Right lobe of liver (tissue), 6 donors: Measurements from ENCODE around the gene DNAJC25. TPM values are rescaled to one million over a fixed set of nuclear protein-coding genes. Genes with fewer than 3 reads are reported as not detected.

ENCODE experiments used
- ATAC-seq, 4 donors: fragments of 200-7000 bp; cut with Tn5 transposase; one replicate each; pipeline ENCODE4 v1.9.1; 2020; ENCODE audit warnings: mild to moderate bottlenecking in 4 of 4, moderate library complexity in 4 of 4
- DNase-seq, 3 donors: peaks; one replicate each; pipeline ENCODE4 v3.0.0-alpha.2; 2020
- H3K27ac ChIP-seq, 3 donors: fragments of 200-600 bp; one replicate each; pipeline ENCODE4 v1.8.0; 2022
- H3K27me3 ChIP-seq, 2 donors: fragments of 200-600 bp; one replicate each; pipeline ENCODE4 v1.8.0; 2022
- H3K36me3 ChIP-seq, 4 donors: fragments of 200-600 bp; sonication (generic) in 1 of 4; one replicate each; pipeline versions ENCODE4 v1.5.1 to v1.8.0; 2017 to 2022; ENCODE audit warnings: control low read depth in 1 of 4
- H3K4me1 ChIP-seq, 4 donors: fragments of 200-600 bp; sonication (generic) in 1 of 4; one replicate each; pipeline versions ENCODE4 v1.5.1 to v1.8.0; 2017 to 2022; ENCODE audit warnings: control low read depth in 1 of 4
- H3K4me3 ChIP-seq, 3 donors: fragments of 200-600 bp; one replicate each; pipeline ENCODE4 v1.8.0; 2022
- H3K9me3 ChIP-seq, 4 donors: fragments of 200-600 bp; sonication (generic) in 1 of 4; one replicate each; pipeline versions ENCODE4 v1.5.1 to v1.8.0; 2017 to 2022; ENCODE audit warnings: control low read depth in 1 of 4
- CTCF ChIP-seq, 4 donors: fragments of 200-600 bp in 3 of 4; fragments of 450-650 bp in 1 of 4; IDR thresholded peaks; one replicate each; pipeline versions ENCODE4 v1.5.1 to v1.8.0; 2016 to 2022; ENCODE audit warnings: antibody characterized with exemption in 4 of 4, mild to moderate bottlenecking in 2 of 4
- POLR2A ChIP-seq: fragments of 450-650 bp; IDR thresholded peaks from one replicate; pipeline ENCODE4 v1.6.1; 2017; ENCODE audit warnings: antibody characterized with exemption, mild to moderate bottlenecking
- WGBS: methylation state at CpG from one replicate; pipeline ENCODE4 v1.1.6; 2018; ENCODE audit warnings: low coverage, low lambda C conversion rate; ENCODE audit not compliant: insufficient coverage; ENCODE audit errors: missing lambda C conversion rate; 5-methylcytosine and 5-hydroxymethylcytosine counted together
- intact Hi-C, 2 donors: fragments of 100-400 bp; cut with DNase I; formaldehyde crosslinking; loops; one replicate each; pipeline versions ENCODE4 v1.11.2 to v1.14.1; 2022
- total RNA-seq, 6 experiments: library from RNA; depleted of rRNA in 2 of 6; stranded (reverse); fragments of >200 nt in 2 of 6; fragmentation: NEBNext Ultra II Directional in 3 of 6; extraction: Animal tissue kit (Norgen Biotek cat#: 25700) in 3 of 6; gene quantifications; one replicate each; pipeline versions ENCODE4 v1.1.0 to v1.2.4, GENCODE V29; 2016 to 2023
- donor health status: DM: no; HTN: yes; CAD: no.
- donor health status: DM: no; HTN: no; CAD: no.
- donor health status: DM: no; HTN: no; CAD: no.
- donor health status: DM: no; HTN: yes; CAD: no.
- donor health status: DM: no; HTN: yes; CAD: no.

DNAJC25 gene
- total RNA-seq, 6 experiments from 2014 or later: 12.2 to 32.8 (median 18.2) TPM

GRCh38 chr9:111674319-111674718, 43.2 kb downstream of the DNAJC25 start:
- Histone ChIP-seq H3K9me3 (no peaks in the 10 kb centered on the region), H3K27ac (no peak overlapping the region), H3K4me3 (no peak overlapping the region), H3K36me3 (peaks cover 0 to 4% (median 0%) of the 10 kb centered on the region in 4 donors), H3K27me3 (no peaks in the 10 kb centered on the region), H3K4me1 (peaks cover 0 to 9% (median 3%) of the 10 kb centered on the region in 4 donors)
- TF ChIP-seq POLR2A (no peak), CTCF (IDR thresholded peaks at IDR 0.05) (no peak)
- intact Hi-C loops: no loop called here
- 94% methylated on average over 2 of the region's 2 CpGs for WGBS
- ATAC-seq (no peak), DNase-seq (no peak)

GRCh38 chr9:111676116-111676515, 45.0 kb downstream of the DNAJC25 start:
- WGBS: 96% methylated on average over 3 of the region's 3 CpGs
- Histone ChIP-seq H3K27me3 (no peaks in the 10 kb centered on the region), H3K4me3 (no peak overlapping the region), H3K36me3 (no peaks in the 10 kb centered on the region), H3K9me3 (no peaks in the 10 kb centered on the region), H3K4me1 (peaks cover 0 to 9% (median 3%) of the 10 kb centered on the region in 4 donors), H3K27ac (no peak overlapping the region)
- intact Hi-C loops: no loop called here
- TF ChIP-seq POLR2A (no peak), CTCF (IDR thresholded peaks at IDR 0.05) (no peak)
- ATAC-seq: no peak
- no peak for DNase-seq

- Histone ChIP-seq H3K36me3 (no peaks in the 10 kb centered on the region), H3K27me3 (no peaks in the 10 kb centered on the region), H3K4me1 (peaks cover 0 to 9% (median 3%) of the 10 kb centered on the region in 4 donors), H3K4me3 (no peak overlapping the region), H3K9me3 (no peaks in the 10 kb centered on the region), H3K27ac (peak overlapping the region in 2 of 3 donors; percentile 74 to 91)
- TF ChIP-seq CTCF (IDR thresholded peaks at IDR 0.05) (no peak), POLR2A (no peak)
- peak; percentile 67 to 89 (median 86) for DNase-seq
- intact Hi-C loops: no loop called here
- ATAC-seq: peak; percentile 99 to 100 (median 100)
- 44% methylated on average over 4 of the region's 5 CpGs for WGBS
Measured at GRCh38 chr9:111678293-111678692, 47.2 kb downstream of the DNAJC25 start.

GRCh38 chr9:111679199-111679598, 48.1 kb downstream of the DNAJC25 start:
- H3K4me1 ChIP-seq: peaks cover 0 to 9% (median 3%) of the 10 kb centered on the region in 4 donors
- WGBS: 95% methylated on average over 5 of the region's 6 CpGs
- no peaks in the 10 kb centered on the region for H3K36me3 ChIP-seq
- H3K4me3 ChIP-seq: no peak overlapping the region
- DNase-seq: no peak
- TF ChIP-seq CTCF (IDR thresholded peaks at IDR 0.05) (no peak), POLR2A (no peak)
- intact Hi-C loops: no loop called here
- no peaks in the 10 kb centered on the region for H3K27me3 ChIP-seq
- peak overlapping the region in 1 of 3 donors; percentile 91 for H3K27ac ChIP-seq
- H3K9me3 ChIP-seq: no peaks in the 10 kb centered on the region
- ATAC-seq: no peak
